ENCODE results near the gene NRIP3. TPM values are rescaled to one million over a fixed set of nuclear protein-coding genes. Genes with fewer than 3 reads are reported as not detected.
A peak's percentile ranks its signal among the peaks of the same experiment; 100 is the strongest.

NRIP3 gene
- total and polyA plus RNA-seq, 9 of the 15 experiments (the other 6 are each of a cell fraction or from before 2014, with no cell fraction given), result 4.4 to 18.7 (median 11.6) TPM

GRCh38 chr11:9001736-9002135 lies 2.1 kb downstream of the NRIP3 start (continued):
- TF ChIP-seq ZNF592 (IDR thresholded peaks at IDR 0.05) (0 out of 2 replicates have a peak, but pooled peaks have one; percentile 13), RAD51 (IDR thresholded peaks at IDR 0.05; ENCODE audit: borderline replicate concordance, low read depth) (no peak), RBM39 (optimal IDR thresholded peaks at IDR 0.05; ENCODE audit: low read depth, low read length) (no peak), ZBTB26 (CRISPR knock-in tag; IDR thresholded peaks at IDR 0.05) (no peak), DMBX1 (CRISPR knock-in tag; IDR thresholded peaks at IDR 0.05; ENCODE audit: borderline replicate concordance) (no peak), MCM3 (IDR thresholded peaks at IDR 0.05) (no peak), LCOR (CRISPR knock-in tag; IDR thresholded peaks at IDR 0.05) (no peak), PYGO2 (tag; IDR thresholded peaks at IDR 0.05) (no peak), CBFB (CRISPR knock-in tag; IDR thresholded peaks at IDR 0.05) (no peak), PBX2 (CRISPR knock-in tag; IDR thresholded peaks at IDR 0.05; ENCODE audit: low read depth) (no peak), PBX2 (tag; conservative IDR thresholded peaks at IDR 0.05; ENCODE audit: low read depth) (no peak), NFRKB (IDR thresholded peaks at IDR 0.05; ENCODE audit: low read depth) (no peak), ZNF408 (CRISPR knock-in tag; IDR thresholded peaks at IDR 0.05; ENCODE audit: low read depth) (no peak)
- TF ChIP-seq, protein P1, sequence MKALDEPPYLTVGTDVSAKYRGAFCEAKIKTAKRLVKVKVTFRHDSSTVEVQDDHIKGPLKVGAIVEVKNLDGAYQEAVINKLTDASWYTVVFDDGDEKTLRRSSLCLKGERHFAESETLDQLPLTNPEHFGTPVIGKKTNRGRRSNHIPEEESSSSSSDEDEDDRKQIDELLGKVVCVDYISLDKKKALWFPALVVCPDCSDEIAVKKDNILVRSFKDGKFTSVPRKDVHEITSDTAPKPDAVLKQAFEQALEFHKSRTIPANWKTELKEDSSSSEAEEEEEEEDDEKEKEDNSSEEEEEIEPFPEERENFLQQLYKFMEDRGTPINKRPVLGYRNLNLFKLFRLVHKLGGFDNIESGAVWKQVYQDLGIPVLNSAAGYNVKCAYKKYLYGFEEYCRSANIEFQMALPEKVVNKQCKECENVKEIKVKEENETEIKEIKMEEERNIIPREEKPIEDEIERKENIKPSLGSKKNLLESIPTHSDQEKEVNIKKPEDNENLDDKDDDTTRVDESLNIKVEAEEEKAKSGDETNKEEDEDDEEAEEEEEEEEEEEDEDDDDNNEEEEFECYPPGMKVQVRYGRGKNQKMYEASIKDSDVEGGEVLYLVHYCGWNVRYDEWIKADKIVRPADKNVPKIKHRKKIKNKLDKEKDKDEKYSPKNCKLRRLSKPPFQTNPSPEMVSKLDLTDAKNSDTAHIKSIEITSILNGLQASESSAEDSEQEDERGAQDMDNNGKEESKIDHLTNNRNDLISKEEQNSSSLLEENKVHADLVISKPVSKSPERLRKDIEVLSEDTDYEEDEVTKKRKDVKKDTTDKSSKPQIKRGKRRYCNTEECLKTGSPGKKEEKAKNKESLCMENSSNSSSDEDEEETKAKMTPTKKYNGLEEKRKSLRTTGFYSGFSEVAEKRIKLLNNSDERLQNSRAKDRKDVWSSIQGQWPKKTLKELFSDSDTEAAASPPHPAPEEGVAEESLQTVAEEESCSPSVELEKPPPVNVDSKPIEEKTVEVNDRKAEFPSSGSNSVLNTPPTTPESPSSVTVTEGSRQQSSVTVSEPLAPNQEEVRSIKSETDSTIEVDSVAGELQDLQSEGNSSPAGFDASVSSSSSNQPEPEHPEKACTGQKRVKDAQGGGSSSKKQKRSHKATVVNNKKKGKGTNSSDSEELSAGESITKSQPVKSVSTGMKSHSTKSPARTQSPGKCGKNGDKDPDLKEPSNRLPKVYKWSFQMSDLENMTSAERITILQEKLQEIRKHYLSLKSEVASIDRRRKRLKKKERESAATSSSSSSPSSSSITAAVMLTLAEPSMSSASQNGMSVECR (CRISPR knock-in tag; IDR thresholded peaks at IDR 0.05), result no peak
- TF ChIP-seq, protein P2, sequence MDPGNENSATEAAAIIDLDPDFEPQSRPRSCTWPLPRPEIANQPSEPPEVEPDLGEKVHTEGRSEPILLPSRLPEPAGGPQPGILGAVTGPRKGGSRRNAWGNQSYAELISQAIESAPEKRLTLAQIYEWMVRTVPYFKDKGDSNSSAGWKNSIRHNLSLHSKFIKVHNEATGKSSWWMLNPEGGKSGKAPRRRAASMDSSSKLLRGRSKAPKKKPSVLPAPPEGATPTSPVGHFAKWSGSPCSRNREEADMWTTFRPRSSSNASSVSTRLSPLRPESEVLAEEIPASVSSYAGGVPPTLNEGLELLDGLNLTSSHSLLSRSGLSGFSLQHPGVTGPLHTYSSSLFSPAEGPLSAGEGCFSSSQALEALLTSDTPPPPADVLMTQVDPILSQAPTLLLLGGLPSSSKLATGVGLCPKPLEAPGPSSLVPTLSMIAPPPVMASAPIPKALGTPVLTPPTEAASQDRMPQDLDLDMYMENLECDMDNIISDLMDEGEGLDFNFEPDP (CRISPR knock-in tag; IDR thresholded peaks at IDR 0.05), result no peak

Data from K562 (cell line).